Inflammatory macrophage treated with lipopolysaccharide for 1 hour (primary cell): ENCODE data around the gene GJD2.
A peak's percentile ranks its signal among the peaks of the same experiment; 100 is the strongest.

Experiments
- DNase-seq, 2 donors: peaks; one replicate each; pipeline ENCODE4 v3.0.0-alpha.2; 2020 to 2022

Gene GJD2

DNA sequence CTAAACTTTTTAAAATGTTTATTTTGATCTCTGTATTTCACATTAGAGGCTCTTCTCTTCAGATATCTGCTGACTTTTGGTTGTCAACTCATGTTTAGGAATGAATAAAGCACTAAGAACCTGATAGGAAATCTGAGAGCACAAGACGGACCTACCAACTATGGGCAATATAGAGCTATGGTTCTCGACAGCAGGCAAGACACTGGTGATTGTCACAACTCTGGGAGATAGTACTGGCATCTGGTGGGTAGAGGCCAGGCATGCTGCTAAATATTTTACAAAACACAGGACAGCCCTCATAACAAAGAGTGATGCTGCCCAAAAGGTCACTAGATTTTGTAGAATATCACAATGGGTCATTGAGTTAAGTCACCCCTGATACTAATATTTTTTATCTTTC, 17.5 kb upstream of the GJD2 start:
- no peak for DNase-seq

DNA sequence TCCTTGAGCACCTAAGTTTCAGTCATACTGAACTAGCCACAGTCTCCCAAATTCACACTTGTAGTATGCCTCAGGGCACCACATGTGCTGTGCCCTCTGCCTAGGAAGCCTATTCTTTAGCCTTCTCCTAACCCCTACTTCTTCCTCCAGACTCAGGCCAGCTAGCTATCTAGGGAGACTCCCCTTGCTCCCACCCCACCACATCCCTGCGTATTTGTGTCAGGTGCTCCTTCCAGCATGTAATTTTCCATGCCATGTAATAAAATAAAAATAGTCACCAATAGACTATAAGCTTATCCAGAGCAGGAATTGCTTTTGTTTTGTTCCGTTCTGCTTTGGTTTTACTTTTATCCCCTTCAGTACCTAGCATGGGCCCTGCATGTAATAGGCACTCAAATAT, 14.9 kb upstream of the GJD2 start:
- DNase-seq = no peak

DNA sequence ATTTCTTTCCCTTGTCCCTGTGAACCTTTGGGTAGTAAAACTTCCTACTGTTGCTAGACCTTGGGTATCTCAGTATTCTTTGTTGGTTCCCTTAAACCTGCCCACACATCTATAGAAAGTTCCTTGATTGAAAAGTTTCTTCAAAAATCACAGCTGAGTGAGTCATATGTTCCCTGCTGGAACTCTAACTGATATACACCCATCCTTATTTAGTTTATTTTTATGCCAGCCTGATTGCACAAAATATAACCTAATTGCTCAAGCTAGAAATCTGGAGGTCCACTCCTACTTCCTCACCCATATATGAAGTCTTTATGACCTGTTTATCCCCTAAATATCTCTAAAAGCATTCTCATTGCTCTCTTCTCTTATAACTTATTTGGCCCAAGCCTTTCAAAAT, 13.7 kb upstream of the GJD2 start:
- DNase-seq = peak; percentile 18 to 25

DNA sequence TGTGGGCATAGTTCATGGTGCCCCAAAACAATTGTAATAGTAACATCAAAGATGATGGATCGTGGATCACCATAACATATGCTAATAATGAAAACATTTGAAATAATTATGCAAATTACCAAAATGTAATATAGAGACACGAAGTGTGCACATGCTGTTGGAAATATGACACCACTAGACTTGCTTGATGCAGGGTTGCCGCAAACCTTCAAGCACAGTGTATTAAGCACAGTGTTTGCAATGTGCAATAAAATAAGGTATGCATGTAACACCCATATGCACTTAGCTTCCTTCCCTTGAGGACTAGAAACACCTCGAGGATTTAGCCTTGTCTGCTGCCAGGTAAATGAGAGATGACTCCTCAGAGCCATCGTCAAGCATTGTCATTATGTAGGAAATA, 10.9 kb upstream of the GJD2 start:
- no peak for DNase-seq

DNA sequence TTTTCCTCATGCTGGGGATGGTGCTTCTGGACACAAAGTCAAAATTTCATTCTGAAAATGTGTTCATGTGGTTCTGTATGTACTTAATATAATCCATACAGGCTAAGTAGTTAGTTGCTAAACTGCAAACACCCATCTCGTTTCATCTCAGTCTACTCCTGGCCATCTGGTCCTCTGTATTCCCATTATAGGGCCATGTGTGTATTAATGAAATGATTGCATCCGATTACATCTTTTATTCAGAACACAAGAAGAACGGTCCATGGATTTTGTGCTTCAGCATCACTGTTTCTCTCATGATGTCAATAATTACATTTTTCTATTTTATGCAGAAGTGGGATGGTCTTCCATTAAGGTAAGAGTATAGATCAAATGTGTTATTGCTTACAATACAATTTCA, 6.1 kb upstream of the GJD2 start:
- no peak for DNase-seq

DNA sequence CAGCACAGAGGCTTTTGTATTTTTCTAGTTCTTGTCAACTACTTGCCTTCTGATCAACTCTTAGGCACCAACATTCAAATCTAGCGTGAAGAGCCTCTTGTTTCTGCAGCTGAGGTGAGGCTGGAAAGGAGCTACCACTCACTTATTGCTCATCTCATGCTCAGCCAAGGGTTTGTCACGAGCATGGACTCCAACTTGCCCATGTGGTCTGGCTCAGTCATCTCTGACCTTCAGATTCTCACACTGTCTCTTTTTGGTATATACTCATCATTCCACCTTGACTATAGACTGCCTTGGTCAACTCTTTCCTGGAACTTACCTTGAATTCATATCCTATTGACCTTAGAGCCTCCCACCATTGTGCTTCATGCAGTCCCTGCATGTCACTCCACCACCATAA, 5.2 kb upstream of the GJD2 start:
- no peak for DNase-seq

DNA sequence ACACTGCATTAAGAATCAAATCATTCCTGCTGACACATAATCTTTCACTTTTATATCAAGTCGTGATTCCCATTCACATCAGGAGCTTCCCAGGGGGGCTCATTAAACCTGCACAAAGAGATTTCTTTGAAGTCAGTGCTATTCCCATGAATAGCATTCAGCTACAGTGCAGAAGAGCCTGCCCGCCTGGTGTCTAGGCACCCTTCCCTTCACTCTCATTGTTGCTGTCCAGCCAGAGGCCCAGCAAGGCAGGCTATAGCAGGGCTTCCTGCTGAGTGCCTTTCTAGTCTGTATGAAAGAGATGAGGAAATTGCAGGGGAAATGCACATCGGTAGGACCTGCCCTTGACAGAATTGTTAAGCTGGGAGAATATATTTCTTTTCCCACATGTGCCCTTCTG, 4.5 kb upstream of the GJD2 start:
- no peak for DNase-seq

DNA sequence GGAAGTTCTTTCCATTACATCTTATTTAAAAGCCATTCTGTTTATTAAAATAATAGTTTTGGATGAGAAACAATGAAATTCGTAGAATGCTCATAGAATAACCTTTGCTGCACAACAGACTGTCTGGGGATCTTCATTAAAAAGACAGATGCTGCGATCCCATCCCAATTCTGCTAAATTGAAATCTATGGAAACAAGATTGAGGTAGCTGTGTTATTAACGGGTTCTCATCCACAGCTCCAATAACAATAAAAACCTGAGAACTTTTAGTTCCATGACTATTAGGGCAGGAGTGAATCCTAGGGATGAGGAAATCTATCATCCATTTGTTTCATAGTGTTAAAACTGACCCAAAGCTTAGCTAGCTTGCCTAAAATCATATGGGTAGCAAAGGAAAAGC, 2.5 kb upstream of the GJD2 start:
- DNase-seq = no peak

DNA sequence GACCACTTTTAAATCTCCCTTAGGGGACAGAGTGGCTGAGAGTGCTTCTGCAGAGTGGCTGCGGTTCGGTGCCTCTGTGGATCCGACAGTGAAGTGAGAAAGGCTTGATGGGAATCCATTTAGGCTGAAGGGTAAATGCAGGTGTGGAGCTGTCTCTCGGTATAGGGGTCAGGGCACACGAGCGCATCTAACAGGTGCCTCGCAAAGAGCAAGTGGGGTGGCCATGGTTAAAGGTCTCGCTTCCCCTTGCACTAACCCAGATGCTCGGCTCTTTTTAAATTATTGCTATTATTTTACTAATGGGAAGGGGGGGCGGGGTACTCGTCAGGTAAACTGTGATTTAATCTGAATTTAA, 598 bp upstream of the GJD2 start:
- no peak for DNase-seq

DNA sequence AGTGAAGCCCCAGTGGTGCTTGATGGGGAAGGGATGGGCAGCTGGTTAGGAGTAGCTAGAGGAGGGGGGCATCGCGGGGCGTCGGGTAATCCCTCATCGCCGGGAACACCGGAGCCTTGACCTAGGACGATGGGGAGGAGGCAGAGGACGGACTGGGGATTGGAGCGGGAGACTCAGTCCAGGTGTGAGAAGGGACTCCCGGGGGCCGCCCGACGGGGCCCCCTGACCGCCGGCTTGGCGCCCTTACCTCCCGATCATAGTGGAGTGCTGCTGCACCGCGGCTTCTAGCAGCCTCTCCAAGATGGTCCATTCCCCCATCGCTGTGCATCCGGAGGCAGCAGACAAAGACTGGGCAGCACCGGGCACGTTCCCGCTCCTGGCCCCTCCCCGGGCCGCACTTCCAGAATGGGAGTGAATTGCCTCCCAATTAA, 612 bp downstream of the GJD2 start:
- no peak for DNase-seq

DNA sequence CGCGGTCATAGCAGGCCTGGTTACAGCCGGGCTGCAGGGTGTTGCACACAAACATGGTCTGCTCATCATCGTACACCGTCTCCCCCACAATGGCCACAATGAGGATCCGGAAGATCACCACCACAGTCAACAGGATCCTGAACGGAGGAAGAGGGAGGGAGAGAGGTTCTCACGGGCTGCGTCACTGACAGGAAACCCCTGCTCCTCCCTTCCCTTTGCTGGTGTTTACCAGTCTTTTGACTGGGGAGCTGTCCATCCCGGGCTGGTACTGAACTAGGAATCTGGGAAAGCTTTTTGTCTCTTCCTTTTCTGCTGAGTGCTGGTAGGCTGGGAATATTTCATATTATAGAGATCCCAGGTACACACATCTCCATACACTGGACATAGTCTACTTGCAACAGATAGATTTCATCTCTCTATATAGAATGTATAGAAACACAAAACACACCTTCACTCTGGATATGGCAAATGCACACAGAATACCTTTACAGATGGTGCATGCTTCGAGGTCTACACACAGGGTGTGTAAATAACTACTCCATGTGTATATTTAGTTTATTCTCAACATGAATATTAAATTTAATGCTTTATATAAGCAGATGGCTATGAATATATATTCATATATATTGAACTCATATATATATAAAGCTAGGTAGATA, 1.4 kb downstream of the GJD2 start:
- DNase-seq = no peak

DNA sequence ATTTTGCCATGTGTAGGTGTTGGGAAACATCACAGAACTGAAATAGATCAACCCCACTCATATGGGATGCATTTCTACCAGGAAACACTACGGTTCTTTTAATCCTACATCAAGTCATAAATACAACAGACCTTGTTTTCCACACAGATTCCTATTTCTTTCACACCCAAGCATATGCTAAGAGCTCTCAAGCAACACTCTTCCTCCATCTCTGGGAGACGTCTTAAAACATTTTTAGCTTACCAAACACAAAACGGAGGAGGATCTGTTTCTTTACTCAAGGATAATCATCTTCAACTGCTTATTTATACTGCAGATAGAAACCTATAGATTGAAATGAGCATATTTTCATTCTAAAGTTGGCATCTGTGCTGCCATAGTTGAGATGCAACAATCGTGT, 5.1 kb downstream of the GJD2 start:
- DNase-seq = no peak

DNA sequence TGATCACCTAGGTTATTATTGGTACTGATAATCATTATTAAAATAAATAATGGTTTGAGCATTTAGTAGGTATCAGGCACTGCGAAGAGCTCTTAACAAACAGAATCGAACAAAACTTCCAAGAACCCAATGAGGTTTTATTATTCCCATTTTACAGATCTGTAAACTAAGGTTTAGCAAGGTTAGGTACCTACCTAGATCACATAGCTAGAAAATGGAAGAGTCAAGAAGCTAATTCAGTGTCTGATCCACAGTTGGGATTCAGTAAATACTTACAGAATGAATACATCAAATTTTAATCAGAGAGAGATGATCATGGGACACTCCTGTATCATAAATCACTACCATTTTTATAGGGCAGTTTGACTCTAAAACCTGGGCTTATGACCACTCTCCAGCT, 15.5 kb downstream of the GJD2 start:
- no peak for DNase-seq

DNA sequence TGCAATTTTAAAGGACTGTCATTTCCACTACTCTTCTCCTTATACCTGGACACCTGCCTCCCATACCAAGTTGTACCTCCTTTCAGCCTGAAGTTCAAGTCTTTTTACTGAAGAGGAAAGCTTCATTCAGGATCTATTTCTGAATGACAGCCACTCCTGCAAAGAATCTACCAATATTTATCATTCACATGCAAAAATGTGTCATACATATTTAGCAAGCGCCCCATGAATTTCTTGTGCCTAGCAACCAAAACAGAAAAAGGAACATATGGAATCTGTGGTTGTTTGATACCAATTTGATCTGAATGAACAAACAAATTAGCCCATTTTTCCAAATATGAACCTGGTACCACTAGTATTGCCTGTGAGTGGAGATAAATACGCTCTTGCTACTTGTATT, 16.8 kb downstream of the GJD2 start:
- DNase-seq = no peak

DNA sequence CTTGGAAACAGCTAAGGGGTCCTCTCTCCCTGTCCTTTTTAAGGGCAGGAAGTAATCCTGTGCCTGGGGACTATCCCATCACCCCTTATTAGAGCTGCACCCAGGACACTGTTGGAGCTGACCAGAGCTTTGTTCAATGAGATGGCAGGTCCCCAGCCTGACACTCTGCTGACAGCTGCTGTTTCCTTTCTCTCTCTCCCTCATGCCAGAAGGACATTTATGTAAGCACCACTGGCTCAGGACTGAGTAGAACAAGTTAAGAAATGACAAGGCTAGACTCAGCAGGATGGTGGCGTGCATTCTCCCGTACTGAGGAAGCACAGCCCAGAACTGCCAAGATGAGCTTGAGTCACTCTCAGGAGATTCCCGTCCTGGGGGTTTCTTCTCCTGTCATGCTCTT, 17.3 kb downstream of the GJD2 start:
- no peak for DNase-seq

DNA sequence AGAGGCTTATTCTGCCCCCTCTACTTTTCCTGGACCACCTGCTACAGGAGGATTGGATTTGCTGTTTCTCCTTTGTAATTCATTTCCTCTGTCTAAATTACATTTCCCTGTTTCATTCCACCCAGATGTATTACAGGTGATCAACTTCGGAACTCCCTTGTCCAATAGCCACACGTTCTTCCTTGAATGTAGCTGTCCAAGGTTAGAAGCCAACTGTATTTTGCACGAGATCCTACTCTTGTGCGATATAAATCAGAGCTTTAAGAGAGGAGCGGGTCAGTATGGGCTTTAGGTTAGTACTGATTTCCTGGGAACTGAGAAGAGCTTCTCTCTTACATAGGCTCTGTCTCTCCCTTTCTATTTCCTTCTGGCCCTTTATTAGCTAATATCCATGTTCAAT, 20.5 kb downstream of the GJD2 start:
- DNase-seq = no peak

DNA sequence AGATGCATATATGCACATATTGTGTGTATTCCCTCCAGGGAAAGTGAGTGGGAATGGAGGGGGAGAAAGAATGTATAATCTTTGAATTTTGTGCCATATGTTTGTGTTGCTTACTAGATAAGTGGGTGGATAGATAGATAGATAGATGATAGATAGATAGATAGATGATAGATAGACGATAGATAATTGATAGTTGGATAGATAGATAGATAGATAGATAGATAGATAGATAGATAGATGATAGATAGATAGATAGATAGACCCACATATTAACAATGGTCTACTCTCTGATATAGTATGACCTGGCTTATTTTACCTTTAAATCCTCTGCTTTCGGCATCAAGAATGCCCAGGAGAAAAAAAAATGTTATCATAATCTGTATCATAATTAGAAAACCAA, 21.2 kb downstream of the GJD2 start:
- no peak for DNase-seq

DNA sequence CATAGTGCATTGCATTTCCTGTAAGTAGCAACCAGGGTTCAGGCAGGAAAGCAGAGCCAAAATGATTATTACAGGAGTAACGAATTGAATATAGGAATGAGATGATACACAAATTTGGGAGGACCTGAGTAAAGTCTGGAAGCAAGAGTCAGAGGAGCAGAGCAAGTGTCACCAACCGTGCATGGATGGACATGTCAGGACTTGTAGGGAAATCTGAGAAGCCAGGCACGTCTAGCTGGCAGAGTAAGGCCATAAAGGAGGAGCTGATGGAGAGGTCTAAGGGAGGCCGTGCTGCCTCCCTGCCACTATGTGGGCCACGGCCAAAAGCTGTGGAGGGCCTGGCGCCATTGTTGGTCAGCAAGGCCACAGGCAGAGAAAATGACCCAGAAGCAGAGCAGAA, 22.4 kb downstream of the GJD2 start:
- no peak for DNase-seq

DNA sequence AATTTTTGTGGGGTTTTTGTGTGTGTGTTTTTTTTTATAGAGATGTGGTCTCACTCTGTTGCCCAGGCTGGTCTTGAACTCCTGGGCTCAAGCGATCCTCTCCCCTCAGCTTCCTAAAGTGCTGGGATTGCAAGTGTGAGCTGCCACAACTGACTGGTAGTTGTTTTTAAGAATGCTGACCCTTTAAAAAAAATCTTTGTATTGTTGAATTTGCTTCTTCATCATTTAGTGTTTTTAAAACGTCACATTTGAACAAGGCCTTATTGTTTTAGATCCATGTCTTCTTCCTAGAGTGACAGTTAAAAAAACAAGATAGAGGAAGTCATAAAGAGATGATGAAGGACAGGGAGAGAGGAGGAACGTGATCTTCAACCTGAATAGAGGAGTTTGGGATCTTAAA, 24.1 kb downstream of the GJD2 start:
- no peak for DNase-seq

DNA sequence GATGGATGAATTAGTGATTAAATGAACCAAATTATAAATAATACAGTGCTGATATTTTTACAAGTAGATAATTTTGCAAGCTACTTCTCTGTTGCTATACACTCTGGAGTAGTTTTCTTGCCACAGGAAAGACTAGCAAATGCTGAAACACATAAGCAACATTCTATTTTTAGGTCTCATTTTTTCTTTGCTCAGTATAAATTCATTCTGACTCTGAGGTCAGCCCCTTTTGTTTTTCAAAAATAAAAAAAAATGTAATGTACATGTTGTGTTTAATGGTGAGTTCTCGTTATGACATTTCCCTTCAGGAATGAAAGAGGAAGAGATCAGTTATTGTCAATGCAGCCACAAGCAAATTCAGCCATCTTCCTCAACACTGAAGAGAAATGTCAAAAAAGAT, 24.9 kb downstream of the GJD2 start:
- DNase-seq = no peak

DNA sequence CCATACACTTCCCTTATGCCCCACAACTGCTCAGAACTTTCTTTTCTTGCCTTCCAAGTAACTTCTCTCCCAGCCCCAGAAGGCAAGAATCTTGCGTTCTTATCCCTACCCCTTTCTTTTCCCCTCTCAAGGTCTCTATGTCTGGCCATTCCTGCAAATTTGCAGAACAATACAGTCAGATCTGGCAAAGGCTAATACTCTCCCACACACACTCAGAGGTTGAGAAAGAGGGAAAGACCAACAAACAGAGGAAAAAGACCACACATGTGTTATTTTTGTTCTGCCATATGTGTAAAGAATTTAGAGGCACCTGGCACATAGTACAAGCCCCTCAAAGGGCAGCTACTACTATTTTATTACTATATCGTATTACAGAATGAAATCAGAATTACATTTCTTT, 25.7 kb downstream of the GJD2 start:
- no peak for DNase-seq

DNA sequence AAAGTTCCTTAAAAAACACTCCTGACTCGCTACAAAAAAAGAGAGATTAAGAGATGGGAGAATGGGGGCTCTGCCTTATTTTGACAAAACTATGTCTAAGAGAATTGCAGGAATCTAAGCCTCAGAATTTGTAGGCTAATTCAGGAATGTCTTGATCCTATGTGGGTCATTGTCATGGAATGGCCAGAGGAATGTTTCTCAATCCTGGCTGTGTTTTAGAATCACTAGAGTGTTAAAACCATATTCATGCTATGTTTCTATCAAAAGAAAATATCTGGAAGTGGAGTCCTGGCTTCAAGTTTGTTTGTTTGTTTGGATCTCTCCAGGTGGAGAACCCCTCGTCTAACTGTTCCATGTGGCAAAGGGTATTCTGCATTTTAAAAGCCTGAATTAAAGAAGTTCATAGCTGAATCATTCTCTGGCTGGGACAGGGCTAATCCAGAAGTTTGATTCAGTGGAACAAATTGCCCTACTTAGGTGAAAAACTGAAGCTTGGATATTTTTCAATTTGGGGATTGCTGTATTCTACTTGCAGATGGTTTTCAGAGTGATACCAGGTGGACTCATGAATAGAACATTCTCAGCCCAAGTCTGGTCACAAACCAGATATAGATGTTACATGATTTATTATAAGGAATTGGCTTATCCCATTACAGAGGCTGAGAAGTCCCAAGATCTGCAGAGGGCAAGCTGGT, 28.2 kb downstream of the GJD2 start:
- DNase-seq = no peak

DNA sequence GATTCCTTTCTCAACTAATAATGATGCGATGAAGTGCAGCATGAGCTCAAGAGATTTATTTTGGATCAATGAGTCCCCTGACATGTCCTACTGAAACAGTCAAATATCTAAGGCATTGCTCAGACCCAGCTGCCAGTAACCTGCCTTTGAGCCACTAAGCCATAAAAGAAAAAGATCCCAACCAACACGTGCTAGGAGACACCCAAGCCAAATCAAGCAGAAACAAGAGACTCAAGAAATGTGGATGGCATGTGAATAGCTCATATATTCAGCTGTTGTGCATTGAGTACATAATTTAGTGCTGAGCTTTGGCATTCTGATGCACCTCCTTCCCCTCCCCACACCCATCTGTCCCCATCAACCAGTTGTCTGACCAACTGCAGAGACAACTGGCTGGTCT, 29.2 kb downstream of the GJD2 start:
- no peak for DNase-seq

DNA sequence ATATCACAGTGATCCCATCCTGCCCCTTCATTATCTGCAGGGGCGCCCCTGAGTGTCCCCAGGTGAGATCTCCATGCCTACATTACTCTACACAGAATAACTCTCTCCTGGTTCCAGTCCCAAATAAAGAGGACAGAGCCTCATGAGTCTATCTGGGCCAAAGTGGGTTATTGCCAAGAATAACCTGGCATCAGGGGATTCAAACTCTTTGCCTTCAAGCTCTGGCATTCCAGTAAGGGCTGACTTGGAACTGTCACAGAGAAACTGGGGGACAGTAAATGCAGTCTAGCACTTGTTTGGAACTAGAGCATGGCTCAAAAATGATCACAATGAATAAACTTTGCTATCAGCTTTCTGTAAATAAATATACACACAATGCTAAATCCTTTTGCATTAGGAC, 30.3 kb downstream of the GJD2 start:
- no peak for DNase-seq

DNA sequence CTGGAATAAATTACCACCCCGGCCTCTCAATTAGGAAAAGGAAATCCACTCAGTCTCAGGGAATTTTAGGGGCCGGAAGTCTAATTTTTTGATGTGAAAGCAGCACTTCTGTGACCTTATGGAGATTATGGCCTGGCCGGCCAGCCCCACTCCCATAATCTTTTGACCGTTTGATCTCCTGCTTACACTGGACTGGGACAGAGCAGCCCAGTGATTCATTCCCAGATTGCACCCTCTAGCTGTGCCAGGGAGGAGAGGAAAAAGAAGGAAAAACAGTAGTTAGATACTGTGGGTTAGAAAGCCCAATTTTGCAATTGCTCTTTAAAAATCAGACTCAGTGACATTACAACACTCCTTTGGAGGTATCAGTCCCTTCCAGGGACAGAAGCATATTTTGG, 32.4 kb downstream of the GJD2 start:
- DNase-seq = no peak
